Tongue (tissue), 2 donors: ENCODE data around the gene ATP13A3. TPM values are rescaled to one million over a fixed set of nuclear protein-coding genes. Genes with fewer than 3 reads are reported as not detected.

Experiments used
- DNase-seq: peaks from one replicate; pipeline ENCODE4 v3.0.0-alpha.2; 2015
- total RNA-seq: library from RNA; depleted of rRNA; stranded (reverse); fragments of >200 nt; gene quantifications from one replicate; pipeline ENCODE4 v1.2.3, GENCODE V29; 2014

Gene ATP13A3
- total RNA-seq, 1 donor from 2014 or later, result 125 TPM

GRCh38 chr3:194439881-194440550 is 46.8 kb downstream of the ATP13A3 start:
- no peak for DNase-seq

- no peak for DNase-seq
Observed at GRCh38 chr3:194434503-194434902, 52.3 kb downstream of the ATP13A3 start.

GRCh38 chr3:194431554-194431953 is 55.2 kb downstream of the ATP13A3 start:
- no peak for DNase-seq

- no peak for DNase-seq
Observed at GRCh38 chr3:194425399-194425798, 61.4 kb downstream of the ATP13A3 start.

- DNase-seq, result no peak
Observed at GRCh38 chr3:194424953-194425352, 61.8 kb downstream of the ATP13A3 start.

- no peak for DNase-seq
Observed at GRCh38 chr3:194424373-194424772, 62.4 kb downstream of the ATP13A3 start.

GRCh38 chr3:194423317-194423716 is 63.5 kb downstream of the ATP13A3 start:
- no peak for DNase-seq

GRCh38 chr3:194422188-194422587 is 64.6 kb downstream of the ATP13A3 start:
- DNase-seq, result no peak

GRCh38 chr3:194418671-194419070 is 68.1 kb downstream of the ATP13A3 start:
- no peak for DNase-seq

GRCh38 chr3:194407423-194407822 is 79.4 kb downstream of the ATP13A3 start:
- no peak for DNase-seq

- no peak for DNase-seq
Observed at GRCh38 chr3:194405766-194406165, 81.0 kb downstream of the ATP13A3 start.

- DNase-seq, result peak; percentile 86
Observed at GRCh38 chr3:194404365-194405140, 82.2 kb downstream of the ATP13A3 start.

- no peak for DNase-seq
Observed at GRCh38 chr3:194401868-194402329, 84.9 kb downstream of the ATP13A3 start.

GRCh38 chr3:194401346-194401745 is 85.5 kb downstream of the ATP13A3 start:
- no peak for DNase-seq

- DNase-seq, result no peak
Observed at GRCh38 chr3:194399874-194400411, 86.9 kb downstream of the ATP13A3 start.

- no peak for DNase-seq
Observed at GRCh38 chr3:194399166-194399565, 87.6 kb downstream of the ATP13A3 start, which contains the start of gene GP5. Gene GP5 (minus strand): TSS chr3:194399266. CDS start chr3:194398282, 984 bp downstream.

- peak; percentile 24 for DNase-seq
Observed at GRCh38 chr3:194397757-194398312, 89.0 kb downstream of the ATP13A3 start.

- DNase-seq, result peak; percentile 25
Observed at GRCh38 chr3:194396859-194397756, 89.7 kb downstream of the ATP13A3 start.

GRCh38 chr3:194396539-194396858 is 90.3 kb downstream of the ATP13A3 start:
- no peak for DNase-seq

GRCh38 chr3:194395778-194396538 is 90.8 kb downstream of the ATP13A3 start:
- DNase-seq, result peak; percentile 74

- no peak for DNase-seq
Observed at GRCh38 chr3:194395212-194395611, 91.6 kb downstream of the ATP13A3 start.
